ENCODE data around the gene PLXDC2.

The PLXDC2 gene

GRCh38 chr10:19815731-19816410 lies 361 bp upstream of the PLXDC2 start:
- DNase-seq (ENCODE audit: low read depth), result no peak

GRCh38 chr10:19817231-19817933 lies 1.1 kb downstream of the PLXDC2 start:
- no peak for DNase-seq (ENCODE audit: low read depth)

DNA sequence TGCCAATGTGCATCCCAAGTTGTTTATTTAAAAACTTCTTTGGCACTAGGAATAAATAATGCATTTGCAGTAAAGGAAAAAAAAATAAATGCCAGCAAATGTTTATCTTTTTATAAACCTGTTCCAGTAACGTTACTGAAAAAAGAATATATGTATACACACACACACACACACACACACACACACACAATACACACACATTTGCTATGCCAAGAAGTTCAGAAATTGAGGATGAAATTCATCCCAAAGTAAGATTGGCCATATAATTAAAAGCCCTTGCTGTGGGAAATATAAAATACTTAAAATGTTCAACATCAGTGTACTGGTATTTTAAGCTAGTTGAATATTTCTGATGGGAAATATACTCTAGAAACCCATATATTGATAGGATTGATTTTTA lies 2.6 kb downstream of the PLXDC2 start:
- no peak for DNase-seq (ENCODE audit: low read depth)

- no peak for DNase-seq (ENCODE audit: low read depth)
Observed at GRCh38 chr10:19819419-19820033, 3.3 kb downstream of the PLXDC2 start.

GRCh38 chr10:19824381-19825342 lies 8.4 kb downstream of the PLXDC2 start:
- DNase-seq (ENCODE audit: low read depth), result no peak

GRCh38 chr10:19825700-19826099 lies 9.5 kb downstream of the PLXDC2 start:
- no peak for DNase-seq (ENCODE audit: low read depth)

GRCh38 chr10:19826712-19827111 lies 10.5 kb downstream of the PLXDC2 start:
- DNase-seq (ENCODE audit: low read depth), result no peak

DNA sequence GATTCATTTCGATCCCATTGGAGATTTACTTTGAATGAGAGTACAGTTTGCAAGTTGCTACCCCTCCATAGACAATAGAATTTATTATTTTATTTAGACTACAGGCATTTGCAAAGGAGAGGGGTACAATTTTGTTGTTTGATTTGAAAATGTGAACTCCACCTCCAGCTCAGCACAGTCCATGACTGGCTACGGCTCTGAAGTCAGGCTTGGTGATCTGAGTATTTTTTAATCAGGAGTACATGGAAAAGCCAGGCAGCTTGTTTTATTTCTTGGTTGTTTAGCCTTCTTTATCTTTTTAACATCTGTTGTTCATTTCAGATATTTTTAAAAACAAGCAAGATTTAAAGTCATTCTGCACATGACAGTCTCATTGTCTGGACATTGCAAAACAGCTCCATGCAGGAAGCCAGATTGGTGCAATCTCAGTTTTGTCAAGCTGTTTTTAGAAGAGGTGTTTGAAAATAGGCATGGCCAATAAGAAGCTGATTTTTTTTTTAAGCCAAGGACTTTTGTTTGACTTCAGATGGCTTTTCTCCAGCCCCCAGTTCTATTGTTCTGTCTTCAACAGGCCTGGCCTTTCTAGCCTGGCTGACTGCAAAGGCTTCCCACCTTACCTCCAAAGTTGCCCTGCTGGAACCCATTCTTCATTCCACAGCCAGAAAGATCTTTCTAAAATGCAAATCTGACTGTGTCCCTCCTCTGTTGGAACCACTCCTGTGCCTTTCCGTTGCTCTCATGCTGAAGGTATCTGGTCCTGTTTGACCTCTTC lies 12.2 kb downstream of the PLXDC2 start:
- no peak for DNase-seq (ENCODE audit: low read depth)

- no peak for DNase-seq (ENCODE audit: low read depth)
Observed at GRCh38 chr10:19832699-19833098, 16.5 kb downstream of the PLXDC2 start.

GRCh38 chr10:19833170-19833824 lies 17.1 kb downstream of the PLXDC2 start:
- no peak for DNase-seq (ENCODE audit: low read depth)

DNA sequence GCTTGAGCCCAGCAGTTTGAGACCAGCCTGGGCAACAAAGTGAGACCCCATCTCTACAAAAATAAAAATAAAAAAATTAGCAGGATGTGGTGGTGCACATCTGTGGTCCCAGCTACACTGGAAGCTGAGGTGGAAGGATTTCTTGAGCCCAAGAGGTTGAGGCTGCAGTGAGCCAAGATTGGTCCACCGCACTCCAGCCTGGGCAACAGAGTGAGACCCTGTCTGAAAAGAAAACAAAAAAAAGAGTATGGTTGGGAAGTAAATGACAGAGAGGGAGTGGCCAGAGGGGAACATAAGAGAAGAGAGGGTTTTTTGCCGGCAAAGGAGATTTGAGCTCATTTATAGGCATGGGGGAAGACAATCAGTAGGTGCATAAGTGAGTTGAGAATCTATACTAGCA lies 19.7 kb downstream of the PLXDC2 start:
- DNase-seq (ENCODE audit: low read depth), result no peak

- DNase-seq (ENCODE audit: low read depth), result no peak
Observed at GRCh38 chr10:19839090-19839489, 22.9 kb downstream of the PLXDC2 start.

DNA sequence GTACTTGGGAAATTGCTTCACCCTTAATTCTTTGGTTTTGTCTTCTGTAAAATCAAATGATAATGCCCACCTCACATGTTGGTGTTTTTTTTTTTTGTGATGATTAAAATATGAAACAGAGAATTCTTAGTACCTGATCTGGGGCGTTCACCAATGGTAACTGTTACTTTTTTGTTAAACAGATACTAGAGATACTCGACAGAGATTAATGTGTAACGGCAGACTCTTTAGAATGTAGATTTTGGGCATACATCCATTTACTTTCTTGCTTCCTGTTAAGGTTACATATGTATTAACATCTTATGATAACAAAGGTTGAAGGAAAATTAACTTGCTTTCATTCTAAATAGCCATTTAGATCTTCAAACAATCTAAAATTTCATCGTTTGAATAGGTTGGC lies 23.3 kb downstream of the PLXDC2 start:
- DNase-seq (ENCODE audit: low read depth), result no peak

- DNase-seq (ENCODE audit: low read depth), result no peak
Observed at GRCh38 chr10:19840776-19841175, 24.5 kb downstream of the PLXDC2 start.

GRCh38 chr10:19843487-19843886 lies 27.3 kb downstream of the PLXDC2 start:
- DNase-seq (ENCODE audit: low read depth), result no peak

DNA sequence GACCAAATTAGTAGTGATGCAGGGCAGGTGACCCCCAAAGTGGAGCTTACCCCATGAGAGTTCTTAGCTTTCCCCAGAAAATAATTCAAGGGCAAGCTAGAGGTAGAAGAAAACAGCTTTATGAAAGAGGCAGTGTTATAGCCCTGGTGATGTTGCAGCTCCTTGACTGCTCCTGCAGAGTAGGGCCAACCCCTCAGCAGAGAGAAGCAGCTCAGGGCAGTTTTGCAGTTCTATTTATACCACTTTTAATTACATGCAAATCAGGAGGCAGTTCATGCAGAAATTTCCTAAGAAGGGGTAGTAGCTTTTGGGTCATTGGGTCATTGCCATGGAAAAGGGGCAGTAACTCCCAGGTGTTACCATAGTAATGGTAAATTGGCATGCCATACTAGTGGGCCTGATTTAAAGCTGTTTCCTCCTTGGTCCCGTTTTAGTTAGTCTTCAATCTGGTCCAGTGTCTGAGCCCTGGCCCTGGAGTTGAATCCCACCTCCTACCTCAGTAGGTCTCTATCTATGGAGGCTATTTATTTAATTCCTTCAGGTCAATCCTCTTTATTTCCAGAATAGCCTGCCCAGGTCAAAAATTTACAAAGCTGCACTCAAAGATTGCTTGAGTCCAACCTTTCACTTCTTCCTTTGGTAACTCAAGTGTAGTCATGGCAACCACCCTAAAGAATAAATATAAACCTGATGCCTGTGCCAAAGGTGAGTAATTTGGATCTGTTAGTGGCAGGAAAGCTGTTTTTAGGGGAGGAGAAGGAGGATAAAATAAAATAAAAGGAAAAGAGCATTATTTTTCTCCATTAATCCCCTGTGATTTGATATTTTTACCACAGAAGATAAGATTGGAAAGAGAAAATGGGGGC lies 29.5 kb downstream of the PLXDC2 start:
- DNase-seq (ENCODE audit: low read depth), result no peak

- DNase-seq (ENCODE audit: low read depth), result no peak
Observed at GRCh38 chr10:19847321-19847720, 31.1 kb downstream of the PLXDC2 start.

- DNase-seq (ENCODE audit: low read depth), result no peak
Observed at GRCh38 chr10:19848226-19848985, 32.2 kb downstream of the PLXDC2 start.

GRCh38 chr10:19853831-19854230 lies 37.6 kb downstream of the PLXDC2 start:
- no peak for DNase-seq (ENCODE audit: low read depth)

Measured in HS-5 (cell line).